Measurements from ENCODE around the gene SPRR2A. TPM values are rescaled to one million over a fixed set of nuclear protein-coding genes. Genes with fewer than 3 reads are reported as not detected.

Gene SPRR2A
- total and polyA plus RNA-seq, 12 donors, result 0.97 to 0.98 TPM; not detected in 10

- no peak for TF ChIP-seq POLR2A (IDR thresholded peaks at IDR 0.05)
- TF ChIP-seq, protein P1, sequence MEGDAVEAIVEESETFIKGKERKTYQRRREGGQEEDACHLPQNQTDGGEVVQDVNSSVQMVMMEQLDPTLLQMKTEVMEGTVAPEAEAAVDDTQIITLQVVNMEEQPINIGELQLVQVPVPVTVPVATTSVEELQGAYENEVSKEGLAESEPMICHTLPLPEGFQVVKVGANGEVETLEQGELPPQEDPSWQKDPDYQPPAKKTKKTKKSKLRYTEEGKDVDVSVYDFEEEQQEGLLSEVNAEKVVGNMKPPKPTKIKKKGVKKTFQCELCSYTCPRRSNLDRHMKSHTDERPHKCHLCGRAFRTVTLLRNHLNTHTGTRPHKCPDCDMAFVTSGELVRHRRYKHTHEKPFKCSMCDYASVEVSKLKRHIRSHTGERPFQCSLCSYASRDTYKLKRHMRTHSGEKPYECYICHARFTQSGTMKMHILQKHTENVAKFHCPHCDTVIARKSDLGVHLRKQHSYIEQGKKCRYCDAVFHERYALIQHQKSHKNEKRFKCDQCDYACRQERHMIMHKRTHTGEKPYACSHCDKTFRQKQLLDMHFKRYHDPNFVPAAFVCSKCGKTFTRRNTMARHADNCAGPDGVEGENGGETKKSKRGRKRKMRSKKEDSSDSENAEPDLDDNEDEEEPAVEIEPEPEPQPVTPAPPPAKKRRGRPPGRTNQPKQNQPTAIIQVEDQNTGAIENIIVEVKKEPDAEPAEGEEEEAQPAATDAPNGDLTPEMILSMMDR (IDR thresholded peaks at IDR 0.05), result no peak
- no peaks in the 10 kb centered on the region for H3K9me3 ChIP-seq (replicated peaks in 1 of 3)
- H3K4me1 ChIP-seq (replicated peaks in 1 of 2), result no peaks in the 10 kb centered on the region
- no peaks in the 10 kb centered on the region for H3K36me3 ChIP-seq (replicated peaks in 1 of 2)
- DNase-seq, result no peak
- peaks cover 4% of the 10 kb centered on the region for H3K27me3 ChIP-seq
- WGBS, 4 donors, result 73 to 100% (median 80%) methylated on average over 1 to 2 of the region's 2 CpGs; no CpG with 5 or more reads in 1 of the 4 donors
- H3K4me3 ChIP-seq, result no peak overlapping the region
- intact Hi-C loops (cut with DNase I), result no loop called here
- no peak overlapping the region for H3K27ac ChIP-seq
These were observed 8.1 kb downstream of the SPRR2A start for GRCh38 chr1:153049211-153049610.

- no peak for DNase-seq
These were observed 16.2 kb downstream of the SPRR2A start, which contains the start of gene SPRR2D for GRCh38 chr1:153040950-153041631. SPRR2D (minus strand) TSS chr1:153041120; CDS start chr1:153040346, 774 bp downstream.

DNA sequence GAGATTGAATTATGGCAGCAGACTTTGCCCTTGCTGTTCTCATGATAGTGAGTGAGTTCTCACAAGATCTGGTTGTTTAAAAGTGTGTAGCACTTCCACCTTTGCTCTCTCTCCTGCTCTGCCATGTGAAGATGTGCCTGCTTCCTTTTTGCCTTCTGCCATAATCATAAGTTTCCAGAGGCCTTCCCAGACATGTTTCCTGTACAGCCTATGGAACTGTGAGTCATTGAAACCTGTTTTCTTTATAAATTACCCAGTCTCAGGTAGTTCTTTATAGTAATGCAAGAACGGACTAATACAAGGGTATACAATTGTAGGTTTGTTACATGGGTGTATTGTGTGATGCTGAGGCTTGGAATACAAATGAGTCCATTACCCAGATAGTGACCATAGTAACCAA lies 22.1 kb downstream of the SPRR2A start:
- Histone ChIP-seq H3K9me3 (replicated peaks in 1 of 3) (no peaks in the 10 kb centered on the region), H3K27me3 (no peaks in the 10 kb centered on the region), H3K36me3 (replicated peaks in 1 of 2) (no peaks in the 10 kb centered on the region), H3K4me1 (replicated peaks in 1 of 2) (no peaks in the 10 kb centered on the region), H3K4me3 (no peak overlapping the region), H3K27ac (no peak overlapping the region)
- WGBS, 4 donors, result 81 to 87% (median 86%) methylated on average over 1 of the region's 1 CpG
- intact Hi-C loops (cut with DNase I), result no loop called here
- no peak for DNase-seq
- no peak for TF ChIP-seq POLR2A (IDR thresholded peaks at IDR 0.05)
- TF ChIP-seq, protein P1 (IDR thresholded peaks at IDR 0.05), result no peak

More at GRCh38 chr1:153040950-153041631, 16.2 kb downstream of the SPRR2A start, which contains the start of gene SPRR2D:
- intact Hi-C loops (cut with DNase I), result no loop called here
- no peak within 1 kb of the TSS for H3K27ac ChIP-seq
- H3K27me3 ChIP-seq, result no peaks in the 10 kb centered on the region
- WGBS, 4 donors, result 60 to 67% (median 64%) methylated on average over 4 of the region's 4 CpGs
- no peak within 1 kb of the TSS for H3K4me3 ChIP-seq
- H3K9me3 ChIP-seq (replicated peaks in 1 of 3), result no peaks in the 10 kb centered on the region
- no peaks in the 10 kb centered on the region for H3K36me3 ChIP-seq (replicated peaks in 1 of 2)
- TF ChIP-seq, protein P1 (IDR thresholded peaks at IDR 0.05), result no peak
- TF ChIP-seq POLR2A (IDR thresholded peaks at IDR 0.05), result no peak
- H3K4me1 ChIP-seq (replicated peaks in 1 of 2), result no peaks in the 10 kb centered on the region

- no peaks in the 10 kb centered on the region for H3K27me3 ChIP-seq
- intact Hi-C loops (cut with DNase I), result no loop called here
- no peak for TF ChIP-seq POLR2A (IDR thresholded peaks at IDR 0.05)
- TF ChIP-seq, protein P1 (IDR thresholded peaks at IDR 0.05), result peak in 3 of 6 experiments; percentile 11 to 26 (median 19)
- H3K4me1 ChIP-seq (replicated peaks in 1 of 2), result no peaks in the 10 kb centered on the region
- peak in 6 of 7 donors; percentile 16 to 47 (median 42) for DNase-seq
- H3K9me3 ChIP-seq (replicated peaks in 1 of 3), result no peaks in the 10 kb centered on the region
- 32 to 56% (median 43%) methylated on average over 3 of the region's 3 CpGs for WGBS, 4 donors
- H3K27ac ChIP-seq, result no peak overlapping the region
- H3K36me3 ChIP-seq (replicated peaks in 1 of 2), result no peaks in the 10 kb centered on the region
- H3K4me3 ChIP-seq, result no peak overlapping the region
These were observed 24.5 kb downstream of the SPRR2A start for GRCh38 chr1:153032677-153033308.

Measured in adrenal gland (tissue), 12 donors.